CD14-positive monocyte (primary cell): ENCODE data around the gene CCDC33. TPM values are rescaled to one million over a fixed set of nuclear protein-coding genes. Genes with fewer than 3 reads are reported as not detected.

Experiments
- DNase-seq, 3 donors: peaks; one replicate each; pipeline ENCODE4 v3.0.0-alpha.2; 2011 to 2022
- H2AFZ ChIP-seq: 2 replicates; pipeline ENCODE4 v1.6.0; 2012; ENCODE audit warnings: mild to moderate bottlenecking, low read depth, low read length, inconsistent platforms; ENCODE audit not compliant: insufficient read depth, poor library complexity, severe bottlenecking
- H3K27ac ChIP-seq, 2 donors: 1 replicate in 1 of 2; 2 replicates in 1 of 2; pipeline ENCODE4 v1.5.1; 2012 to 2013; ENCODE audit warnings: low read length in 2 of 2, control low read depth in 1 of 2, inconsistent platforms in 1 of 2, low read depth in 1 of 2, mild to moderate bottlenecking in 1 of 2
- H3K27me3 ChIP-seq, 2 donors: one replicate each; pipeline versions ENCODE4 v1.6.0 to v1.6.1; 2011 to 2013; ENCODE audit warnings: low read length in 2 of 2; ENCODE audit not compliant: control insufficient read depth in 2 of 2, insufficient read depth in 2 of 2
- H3K36me3 ChIP-seq, 2 donors: replicated peaks in 1 of 2; 1 replicate in 1 of 2; 2 replicates in 1 of 2; pipeline versions ENCODE4 v1.5.1 to v1.6.1; 2012 to 2013; ENCODE audit warnings: low read length in 2 of 2, control low read depth in 1 of 2, inconsistent platforms in 1 of 2, mild to moderate bottlenecking in 1 of 2; ENCODE audit not compliant: insufficient read depth in 2 of 2, control insufficient read depth in 1 of 2
- H3K4me1 ChIP-seq, 2 donors: 1 replicate in 1 of 2; 2 replicates in 1 of 2; pipeline versions ENCODE4 v1.5.1 to v1.6.1; 2012 to 2013; ENCODE audit warnings: low read length in 2 of 2, control low read depth in 1 of 2, inconsistent platforms in 1 of 2, mild to moderate bottlenecking in 1 of 2, moderate library complexity in 1 of 2; ENCODE audit not compliant: insufficient read depth in 2 of 2, control insufficient read depth in 1 of 2
- H3K4me2 ChIP-seq: replicated peaks from 2 replicates; pipeline ENCODE3; 2012; ENCODE audit warnings: low read length, moderate library complexity, mild to moderate bottlenecking; ENCODE audit not compliant: poor library complexity, severe bottlenecking; ENCODE audit errors: extremely low read depth
- H3K4me3 ChIP-seq, 3 experiments: fragments of 200-600 bp in 1 of 3; sonication (generic) in 1 of 3; replicated peaks in 1 of 3; 1 replicate in 2 of 3; 2 replicates in 1 of 3; pipeline ENCODE4 v1.5.1; 2011 to 2013; ENCODE audit warnings: low read length in 3 of 3, mild to moderate bottlenecking in 3 of 3, control low read depth in 2 of 3, low read depth in 2 of 3, inconsistent platforms in 1 of 3, moderate library complexity in 1 of 3
- H3K79me2 ChIP-seq: 2 replicates; pipeline ENCODE4 v1.6.0; 2012; ENCODE audit warnings: mild to moderate bottlenecking, control low read depth, inconsistent platforms, low read length, moderate library complexity; ENCODE audit not compliant: insufficient read depth
- H3K9ac ChIP-seq: 2 replicates; pipeline ENCODE4 v1.6.0; 2017; ENCODE audit warnings: low read length, mild to moderate bottlenecking; ENCODE audit not compliant: insufficient read depth, poor library complexity, severe bottlenecking
- H3K9me3 ChIP-seq, 2 donors: replicated peaks in 1 of 2; 1 replicate in 1 of 2; 2 replicates in 1 of 2; pipeline versions ENCODE4 v1.5.1 to v1.6.1; 2012 to 2013; ENCODE audit warnings: low read length in 2 of 2, control low read depth in 1 of 2; ENCODE audit not compliant: control insufficient read depth in 1 of 2, insufficient read depth in 1 of 2
- H4K20me1 ChIP-seq: 2 replicates; pipeline ENCODE4 v1.6.0; 2012; ENCODE audit warnings: mild to moderate bottlenecking, low read length, control low read depth, moderate library complexity; ENCODE audit not compliant: insufficient read depth
- H3K27ac Mint-ChIP-seq, 7 donors: one replicate each; pipeline ENCODE4 v1.8.0; 2020; ENCODE audit warnings: mild to moderate bottlenecking in 7 of 7, mixed read lengths in 7 of 7, moderate library complexity in 6 of 7, inconsistent platforms in 2 of 7
- H3K27me3 Mint-ChIP-seq, 3 donors: one replicate each; pipeline ENCODE4 v1.8.0; 2021 to 2022; ENCODE audit warnings: low read depth in 3 of 3, mild to moderate bottlenecking in 3 of 3, mixed read lengths in 3 of 3, moderate library complexity in 3 of 3, inconsistent platforms in 1 of 3
- H3K36me3 Mint-ChIP-seq, 2 donors: one replicate each; pipeline ENCODE4 v1.8.0; 2020; ENCODE audit warnings: mixed read lengths in 2 of 2, inconsistent platforms in 1 of 2, mild to moderate bottlenecking in 1 of 2
- H3K4me1 Mint-ChIP-seq: one replicate; pipeline ENCODE4 v1.8.0; 2020; ENCODE audit warnings: mild to moderate bottlenecking, mixed read lengths
- H3K4me3 Mint-ChIP-seq, 2 donors: one replicate each; pipeline ENCODE4 v1.8.0; 2020; ENCODE audit warnings: mild to moderate bottlenecking in 2 of 2, mixed read lengths in 2 of 2, moderate library complexity in 1 of 2
- H3K9me3 Mint-ChIP-seq, 7 donors: one replicate each; pipeline ENCODE4 v1.8.0; 2020 to 2022; ENCODE audit warnings: mixed read lengths in 7 of 7, mild to moderate bottlenecking in 6 of 7, moderate library complexity in 6 of 7, inconsistent platforms in 2 of 7
- WGBS: methylation state at CpG from one replicate; pipeline ENCODE4 v1.1.5; 2013; ENCODE audit warnings: missing lambda C conversion rate; ENCODE audit not compliant: insufficient coverage; 5-methylcytosine and 5-hydroxymethylcytosine counted together
- intact Hi-C, 2 donors: fragments of 100-400 bp; cut with micrococcal nuclease; formaldehyde crosslinking; loops; one replicate each; pipeline versions ENCODE4 v1.15.0 to v1.15.1; 2023
- polyA plus RNA-seq, 3 donors: library from polyadenylated mRNA; depleted of rRNA in 1 of 3; unstranded in 2 of 3; stranded (reverse) in 1 of 3; fragments of 300-500 nt in 2 of 3; fragments of >200 nt in 1 of 3; fragmentation: Illumina TruSeq in 2 of 3; gene quantifications; 1 replicate in 2 of 3; 2 replicates in 1 of 3; pipeline ENCODE4 v1.2.3, GENCODE V29; 2012 to 2021
- TF ChIP-seq, protein P1 (sequence below): fragments of 200-600 bp; IDR thresholded peaks from one replicate; pipeline ENCODE4 v1.8.0; 2022; ENCODE audit warnings: antibody characterized with exemption, mild to moderate bottlenecking

Gene CCDC33
- polyA plus RNA-seq, 3 donors: not detected

DNA sequence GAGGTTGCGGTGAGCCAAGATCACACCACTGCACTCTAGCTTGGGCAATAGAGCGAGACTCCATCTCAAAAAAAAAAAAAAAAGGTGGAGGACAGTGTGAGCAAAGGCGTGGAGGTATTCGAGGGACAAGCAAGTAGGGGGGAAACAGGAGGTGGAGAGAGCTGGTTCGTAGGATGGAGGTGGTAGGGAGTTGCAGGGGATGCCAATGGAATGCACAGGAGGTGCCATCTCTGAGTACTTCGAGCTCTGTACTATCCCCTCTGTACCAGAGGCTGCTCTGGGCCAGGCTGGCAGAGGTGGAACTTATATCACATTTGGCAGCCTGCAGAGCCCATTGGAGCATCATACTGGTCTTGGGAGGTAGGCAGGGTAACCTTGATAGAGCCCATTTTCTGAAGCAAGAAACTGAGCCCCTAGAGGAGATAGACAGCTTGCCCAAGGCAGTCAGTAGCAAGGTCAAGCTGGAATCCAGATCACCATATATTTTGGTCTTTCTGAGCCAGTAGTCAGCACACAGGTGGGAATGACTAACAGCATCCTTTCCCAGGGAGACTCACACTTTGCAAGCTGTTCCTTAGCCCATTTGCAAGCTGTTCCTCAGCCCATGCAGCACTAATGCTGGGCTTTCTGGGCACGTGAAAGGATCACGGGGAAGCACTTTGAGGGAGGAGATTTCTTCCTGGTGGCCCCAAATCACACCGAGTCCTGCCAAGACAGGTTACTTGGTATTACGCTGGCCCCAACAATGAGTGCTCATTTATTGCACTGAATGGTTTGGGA lies 9.2 kb upstream of the CCDC33 start:
- H3K9me3 ChIP-seq: no peaks in the 10 kb centered on the region
- no peaks in the 10 kb centered on the region for H3K36me3 ChIP-seq
- no peak overlapping the region for H3K4me3 Mint-ChIP-seq
- H3K9ac ChIP-seq: no peak overlapping the region
- no peaks in the 10 kb centered on the region for H3K36me3 Mint-ChIP-seq
- H3K4me1 Mint-ChIP-seq: no peaks in the 10 kb centered on the region
- H3K79me2 ChIP-seq: no peaks in the 10 kb centered on the region
- H3K4me1 ChIP-seq: no peaks in the 10 kb centered on the region
- no peak overlapping the region for H3K4me2 ChIP-seq
- TF ChIP-seq, protein P1, sequence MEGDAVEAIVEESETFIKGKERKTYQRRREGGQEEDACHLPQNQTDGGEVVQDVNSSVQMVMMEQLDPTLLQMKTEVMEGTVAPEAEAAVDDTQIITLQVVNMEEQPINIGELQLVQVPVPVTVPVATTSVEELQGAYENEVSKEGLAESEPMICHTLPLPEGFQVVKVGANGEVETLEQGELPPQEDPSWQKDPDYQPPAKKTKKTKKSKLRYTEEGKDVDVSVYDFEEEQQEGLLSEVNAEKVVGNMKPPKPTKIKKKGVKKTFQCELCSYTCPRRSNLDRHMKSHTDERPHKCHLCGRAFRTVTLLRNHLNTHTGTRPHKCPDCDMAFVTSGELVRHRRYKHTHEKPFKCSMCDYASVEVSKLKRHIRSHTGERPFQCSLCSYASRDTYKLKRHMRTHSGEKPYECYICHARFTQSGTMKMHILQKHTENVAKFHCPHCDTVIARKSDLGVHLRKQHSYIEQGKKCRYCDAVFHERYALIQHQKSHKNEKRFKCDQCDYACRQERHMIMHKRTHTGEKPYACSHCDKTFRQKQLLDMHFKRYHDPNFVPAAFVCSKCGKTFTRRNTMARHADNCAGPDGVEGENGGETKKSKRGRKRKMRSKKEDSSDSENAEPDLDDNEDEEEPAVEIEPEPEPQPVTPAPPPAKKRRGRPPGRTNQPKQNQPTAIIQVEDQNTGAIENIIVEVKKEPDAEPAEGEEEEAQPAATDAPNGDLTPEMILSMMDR: no peak
- no peak for DNase-seq
- H3K27me3 ChIP-seq: peaks cover 2 to 11% of the 10 kb centered on the region in 2 donors
- no peak overlapping the region for H3K27ac Mint-ChIP-seq
- H3K9me3 Mint-ChIP-seq: no peaks in the 10 kb centered on the region
- H3K4me3 ChIP-seq: no peak overlapping the region
- no peaks in the 10 kb centered on the region for H4K20me1 ChIP-seq
- no peak overlapping the region for H3K27ac ChIP-seq
- intact Hi-C loops: no loop called here
- H2AFZ ChIP-seq: no peak overlapping the region
- peaks cover 18 to 35% (median 25%) of the 10 kb centered on the region in 3 donors for H3K27me3 Mint-ChIP-seq
- 95% methylated on average over 10 of the region's 10 CpGs for WGBS

DNA sequence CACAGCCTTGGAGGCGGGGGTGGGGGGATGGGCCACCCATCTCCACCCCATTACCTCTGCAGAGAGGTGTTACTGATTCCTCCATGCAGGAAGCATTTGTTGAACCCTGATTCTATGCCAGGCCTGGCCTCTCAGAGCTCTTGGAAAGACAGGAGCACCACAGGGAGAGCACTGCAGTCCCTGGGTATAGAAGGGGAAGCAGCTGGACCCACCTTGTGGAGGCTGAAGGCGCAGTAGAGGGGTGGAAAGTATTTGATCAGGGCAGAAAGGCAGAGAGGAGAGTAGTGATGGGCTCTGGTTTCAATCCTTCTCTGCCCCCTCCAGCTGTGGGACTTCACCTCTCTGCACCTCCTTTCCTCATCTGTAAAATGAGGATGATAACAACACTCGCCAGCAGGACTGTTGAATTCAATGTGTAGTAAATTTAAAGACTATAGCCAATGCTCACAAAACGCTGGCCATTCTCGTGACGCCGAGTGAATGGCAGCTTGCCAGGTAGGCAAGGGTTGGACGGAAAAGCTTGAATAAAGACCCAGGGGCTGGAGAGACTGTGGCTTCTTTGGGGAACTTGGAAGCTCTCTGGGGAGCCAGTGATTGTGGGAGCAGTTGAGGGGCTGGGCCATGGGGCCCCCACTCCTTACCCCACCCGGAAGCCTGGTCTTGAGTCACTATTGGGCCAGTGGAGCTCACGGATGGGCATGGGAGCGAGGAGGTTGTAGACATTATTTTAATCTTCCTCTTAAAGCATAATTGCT lies 8.0 kb upstream of the CCDC33 start:
- Mint-ChIP-seq H3K4me1 (no peaks in the 10 kb centered on the region), H3K9me3 (no peaks in the 10 kb centered on the region), H3K27ac (peak overlapping the region in 1 of 7 donors; percentile 39), H3K4me3 (no peak overlapping the region), H3K27me3 (peaks cover 19 to 26% (median 19%) of the 10 kb centered on the region in 3 donors), H3K36me3 (no peaks in the 10 kb centered on the region)
- TF ChIP-seq, protein P1: no peak
- Histone ChIP-seq H3K27ac (no peak overlapping the region), H3K4me1 (no peaks in the 10 kb centered on the region), H2AFZ (no peak overlapping the region), H3K9me3 (no peaks in the 10 kb centered on the region), H3K4me3 (no peak overlapping the region), H4K20me1 (no peaks in the 10 kb centered on the region), H3K27me3 (peaks cover 1 to 3% of the 10 kb centered on the region in 2 donors), H3K79me2 (no peaks in the 10 kb centered on the region), H3K4me2 (no peak overlapping the region), H3K36me3 (no peaks in the 10 kb centered on the region), H3K9ac (no peak overlapping the region)
- 78% methylated on average over 7 of the region's 11 CpGs for WGBS
- intact Hi-C loops: no loop called here
- DNase-seq: no peak
